HL-60 (cell line): Measurements from ENCODE around the gene GRIFIN.
"Not testable (repeated sequence)": the region's sequence is repeated elsewhere in the genome, so short reads cannot be mapped to it uniquely, and the experiment has no call there.

Experiments
- DNase-seq, 2 experiments: peaks; one replicate each; pipeline ENCODE4 v3.0.0-alpha.2; 2010 to 2020; ENCODE audit warnings: low read depth in 1 of 2, low spot score in 1 of 2
- H3K27ac ChIP-seq: fragments of 250-450 bp; sonication (Bioruptor Pico); replicated peaks from 2 replicates; pipeline ENCODE4 v1.5.1; 2020; ENCODE audit warnings: mild to moderate bottlenecking, moderate library complexity
- H3K27me3 ChIP-seq: fragments of 250-450 bp; sonication (Bioruptor Pico); 2 replicates; pipeline ENCODE4 v1.5.1; 2021; ENCODE audit warnings: mild to moderate bottlenecking, moderate library complexity; ENCODE audit not compliant: insufficient read depth, poor library complexity, severe bottlenecking
- H3K4me3 ChIP-seq: replicated peaks from 2 replicates; pipeline ENCODE4 v1.5.1; 2011; ENCODE audit warnings: mild to moderate bottlenecking, control low read depth, low read length; ENCODE audit not compliant: insufficient read depth
- CTCF ChIP-seq: IDR thresholded peaks from one replicate; pipeline ENCODE4 v1.5.1; 2011; ENCODE audit warnings: low read length, control low read depth, inconsistent platforms; ENCODE audit not compliant: insufficient read depth
- GABPA ChIP-seq: IDR thresholded peaks from 2 replicates; pipeline ENCODE4 v1.6.1; 2012; ENCODE audit warnings: low read depth
- POLR2AphosphoS5 ChIP-seq: IDR thresholded peaks from 2 replicates; pipeline ENCODE4 v1.6.1; 2012; ENCODE audit warnings: low read depth
- REST ChIP-seq: IDR thresholded peaks from 2 replicates; pipeline ENCODE4 v1.6.1; 2012; ENCODE audit warnings: low read depth; ENCODE audit not compliant: insufficient replicate concordance
- SPI1 ChIP-seq: IDR thresholded peaks from 2 replicates; pipeline ENCODE4 v1.6.1; 2012; ENCODE audit warnings: low read depth, mild to moderate bottlenecking, borderline replicate concordance

GRIFIN gene

GRCh38 chr7:2471396-2471795 is 4.8 kb downstream of the GRIFIN start:
- no peak overlapping the region for H3K4me3 ChIP-seq
- no peaks in the 10 kb centered on the region for H3K27me3 ChIP-seq
- TF ChIP-seq SPI1 (0 out of 2 replicates have a peak, but pooled peaks have one; percentile 19), POLR2AphosphoS5 (no peak)
- no peak overlapping the region for H3K27ac ChIP-seq
- DNase-seq = no peak

GRCh38 chr7:2471022-2471329 is 5.2 kb downstream of the GRIFIN start:
- no peak for TF ChIP-seq REST
- no peak for TF ChIP-seq GABPA
- no peak for TF ChIP-seq CTCF
- TF ChIP-seq POLR2AphosphoS5 = no peak
- no peak for TF ChIP-seq SPI1

GRCh38 chr7:2470204-2471021 is 5.8 kb downstream of the GRIFIN start:
- no peak overlapping the region for H3K4me3 ChIP-seq
- TF ChIP-seq POLR2AphosphoS5 = no peak
- TF ChIP-seq GABPA = no peak
- TF ChIP-seq REST = no peak
- TF ChIP-seq CTCF = no peak
- TF ChIP-seq SPI1 = no peak
- DNase-seq = no peak

More at GRCh38 chr7:2471022-2471329, 5.2 kb downstream of the GRIFIN start:
- H3K27me3 ChIP-seq = no peaks in the 10 kb centered on the region
- no peak for DNase-seq
- no peak overlapping the region for H3K4me3 ChIP-seq
- no peak overlapping the region for H3K27ac ChIP-seq

GRCh38 chr7:2469460-2470203 is 6.6 kb downstream of the GRIFIN start:
- peak; percentile 2; the same call in 1 of the 2 replicates for TF ChIP-seq SPI1
- peak in 1 of 2 experiments; percentile 58 for DNase-seq
- not testable (repeated sequence) for H3K4me3 ChIP-seq, H3K27me3 ChIP-seq
- peak overlapping the region; percentile 10 for H3K27ac ChIP-seq

More at GRCh38 chr7:2470204-2471021, 5.8 kb downstream of the GRIFIN start:
- no peaks in the 10 kb centered on the region for H3K27me3 ChIP-seq
- no peak overlapping the region for H3K27ac ChIP-seq
